Activated CD8-positive, alpha-beta memory T cell treated with anti-CD3 and anti-CD28 coated beads, Interleukin-2, amount 50 U/mL, for 1 hour (primary cell): Measurements from ENCODE around the gene GIT1.

Experiments
- DNase-seq: peaks from one replicate; pipeline ENCODE4 v3.0.0-alpha.2; 2020; ENCODE audit errors: extremely low read depth

GIT1 gene

DNA sequence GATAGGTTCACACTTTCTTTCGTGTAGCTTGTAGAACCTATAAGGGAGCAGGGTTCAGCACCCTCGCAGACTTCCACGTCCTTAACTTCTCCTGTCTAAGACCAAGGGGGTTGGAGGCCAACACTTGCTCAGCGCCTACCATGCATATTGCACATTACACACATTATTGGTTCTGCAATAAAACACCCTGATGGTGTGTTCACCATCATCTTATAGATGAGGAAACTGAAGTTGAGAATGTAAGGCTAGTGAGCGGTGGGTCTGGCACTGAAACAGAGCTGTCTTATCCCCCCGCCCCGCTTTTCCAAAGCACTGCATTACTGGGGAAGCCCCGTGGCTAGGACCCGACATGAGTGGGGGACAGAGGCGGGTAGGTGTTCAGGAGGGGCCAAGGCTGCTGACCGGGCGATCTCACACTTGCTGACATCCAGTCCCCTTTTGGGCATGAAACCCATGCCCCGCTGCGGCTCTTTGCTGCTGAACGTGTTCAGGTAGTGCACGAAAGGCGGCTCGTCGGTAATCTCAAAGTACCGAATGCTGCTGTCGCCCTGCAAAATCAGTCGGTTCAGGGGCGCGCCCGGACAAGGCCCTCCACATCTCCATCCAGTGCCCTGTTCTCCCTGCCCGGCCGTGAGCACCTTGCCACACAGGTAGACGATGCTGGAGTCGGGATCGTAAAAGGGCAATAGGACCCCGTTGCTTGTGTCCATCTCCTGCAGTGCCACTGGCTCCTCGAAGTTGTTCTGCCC, 27.0 kb upstream of the GIT1 start:
- no peak for DNase-seq

DNA sequence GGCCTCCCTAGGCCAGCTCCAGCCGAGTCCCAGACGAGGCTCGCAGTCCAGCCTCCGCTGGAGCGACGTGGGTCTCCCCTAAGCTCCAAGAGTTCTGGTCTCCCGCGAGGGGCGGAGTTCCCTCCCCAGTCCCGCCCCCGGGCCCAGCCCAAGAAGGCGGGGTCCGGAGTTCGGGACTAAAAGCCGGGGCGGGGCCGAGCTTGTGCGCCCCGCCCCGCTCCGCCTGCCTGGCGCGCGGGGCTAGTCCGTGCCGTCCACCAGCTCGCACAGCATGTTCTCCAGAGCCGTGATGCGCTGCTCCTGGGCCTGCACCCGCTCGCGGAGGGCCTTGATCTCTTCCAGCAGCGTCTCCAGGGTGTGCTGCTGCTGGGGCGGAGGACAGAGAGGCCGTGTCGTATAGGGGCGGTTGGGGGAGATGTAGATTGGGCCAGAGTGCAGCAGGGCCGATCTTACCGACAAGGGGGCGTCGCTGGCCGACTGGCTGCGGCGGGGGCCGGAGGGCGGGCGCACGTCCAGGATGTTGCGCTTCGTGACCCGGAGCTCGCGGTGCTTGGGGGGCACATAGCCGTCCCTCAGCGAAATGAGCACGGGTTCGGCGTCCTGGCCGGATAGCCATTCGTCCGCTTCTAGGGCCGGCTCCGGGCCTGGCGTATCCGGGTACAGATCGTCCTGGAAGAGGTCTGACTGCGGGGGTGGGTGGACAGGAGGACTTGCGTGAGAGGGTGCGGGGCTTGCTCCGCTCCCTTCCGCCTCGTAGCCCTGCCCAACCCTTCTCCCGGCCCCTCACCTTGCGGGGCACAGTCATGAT, 26.2 kb upstream of the GIT1 start:
- no peak for DNase-seq

DNA sequence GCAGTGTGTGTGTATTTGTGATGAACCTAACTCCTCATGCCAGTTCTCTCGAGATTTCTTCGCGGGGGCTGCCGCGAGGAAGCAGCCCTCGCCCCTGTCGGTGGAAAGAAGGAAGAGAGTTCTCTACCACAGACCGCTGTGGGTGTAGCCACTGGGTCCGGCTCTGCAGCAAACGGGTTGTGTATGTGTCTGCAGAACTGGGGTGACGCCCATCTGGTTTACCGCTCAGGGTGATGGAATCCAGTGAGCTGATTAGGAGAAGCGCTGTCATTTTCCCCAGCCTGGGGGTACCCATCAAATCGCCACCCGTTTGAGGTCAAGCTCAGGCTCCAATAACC, 25.6 kb upstream of the GIT1 start:
- peak; percentile 60 for DNase-seq

DNA sequence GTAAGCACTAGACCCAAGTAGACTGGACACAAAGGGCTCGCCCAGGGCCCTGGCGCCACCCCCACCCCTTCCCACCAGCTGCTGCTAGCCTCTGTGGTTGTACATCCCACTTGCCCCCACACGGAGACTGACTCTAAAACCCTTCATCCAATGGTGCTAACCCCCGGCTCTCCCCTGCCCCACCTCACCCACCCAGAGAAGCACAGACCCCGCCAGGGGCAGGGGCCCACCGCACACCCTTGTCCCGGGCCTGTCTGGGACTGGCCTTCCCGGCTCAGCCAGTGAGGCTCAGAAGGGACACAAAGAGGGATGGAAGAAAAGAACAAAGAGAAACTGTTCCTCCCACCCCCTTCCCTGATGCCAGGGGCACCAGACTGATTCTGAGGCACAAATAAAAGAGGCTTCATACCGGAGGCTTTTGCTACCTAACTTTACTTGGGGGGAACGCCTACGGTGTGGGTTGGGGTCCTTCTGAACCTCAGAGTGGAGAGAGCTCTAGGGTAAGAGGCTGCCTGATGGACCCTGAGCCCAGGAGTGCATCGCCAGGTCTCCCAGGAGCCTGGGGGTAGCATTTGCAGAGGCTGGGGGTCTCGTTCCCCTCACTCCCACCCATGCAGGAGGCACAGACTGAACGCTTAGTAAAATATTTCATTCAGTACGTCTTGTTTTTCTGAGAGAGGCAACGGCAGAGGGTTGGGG, 25.1 kb upstream of the GIT1 start:
- no peak for DNase-seq

DNA sequence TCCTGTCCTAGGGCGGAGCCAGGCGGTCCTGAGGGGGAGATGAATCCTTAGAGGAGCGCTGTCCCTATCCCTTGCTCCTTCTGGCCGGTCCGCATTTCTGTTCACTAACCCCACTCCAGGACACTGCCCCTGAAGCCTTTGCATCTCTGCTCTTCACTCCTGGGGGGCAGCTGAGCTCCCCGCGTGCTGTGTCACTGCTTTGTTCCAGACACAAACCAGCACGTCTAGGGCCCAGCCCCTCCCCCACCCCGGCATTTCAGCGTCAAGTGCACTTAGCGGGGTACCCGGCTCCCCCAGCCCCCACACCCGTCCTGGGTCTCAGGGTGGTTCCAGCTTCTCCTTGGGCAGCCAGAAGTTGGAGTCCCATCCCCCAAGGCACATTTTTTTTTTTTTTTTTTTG, 24.4 kb upstream of the GIT1 start:
- no peak for DNase-seq

DNA sequence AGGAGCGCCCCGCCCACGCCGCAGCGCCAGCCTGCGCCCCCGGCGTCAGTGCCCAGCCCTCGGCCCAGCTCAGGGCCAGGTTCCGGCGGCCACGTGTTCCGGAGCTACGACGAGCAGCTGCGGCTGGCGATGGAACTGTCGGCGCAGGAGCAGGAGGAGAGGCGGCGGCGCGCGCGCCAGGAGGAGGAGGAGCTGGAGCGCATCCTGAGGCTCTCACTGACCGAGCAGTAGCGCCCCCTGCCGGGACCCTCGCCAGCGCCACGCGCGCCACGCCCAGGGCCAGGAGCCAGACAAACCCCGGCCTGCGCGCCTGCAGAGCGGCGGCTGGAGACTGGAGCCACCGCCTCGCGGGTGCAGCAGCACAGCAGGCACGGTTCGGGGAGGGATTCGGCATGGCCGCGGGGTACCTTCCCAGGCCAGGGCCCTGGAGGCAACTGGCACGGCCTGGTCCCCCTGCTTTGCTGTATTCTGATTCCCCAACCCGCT, 23.9 kb upstream of the GIT1 start:
- DNase-seq, result peak; percentile 60

DNA sequence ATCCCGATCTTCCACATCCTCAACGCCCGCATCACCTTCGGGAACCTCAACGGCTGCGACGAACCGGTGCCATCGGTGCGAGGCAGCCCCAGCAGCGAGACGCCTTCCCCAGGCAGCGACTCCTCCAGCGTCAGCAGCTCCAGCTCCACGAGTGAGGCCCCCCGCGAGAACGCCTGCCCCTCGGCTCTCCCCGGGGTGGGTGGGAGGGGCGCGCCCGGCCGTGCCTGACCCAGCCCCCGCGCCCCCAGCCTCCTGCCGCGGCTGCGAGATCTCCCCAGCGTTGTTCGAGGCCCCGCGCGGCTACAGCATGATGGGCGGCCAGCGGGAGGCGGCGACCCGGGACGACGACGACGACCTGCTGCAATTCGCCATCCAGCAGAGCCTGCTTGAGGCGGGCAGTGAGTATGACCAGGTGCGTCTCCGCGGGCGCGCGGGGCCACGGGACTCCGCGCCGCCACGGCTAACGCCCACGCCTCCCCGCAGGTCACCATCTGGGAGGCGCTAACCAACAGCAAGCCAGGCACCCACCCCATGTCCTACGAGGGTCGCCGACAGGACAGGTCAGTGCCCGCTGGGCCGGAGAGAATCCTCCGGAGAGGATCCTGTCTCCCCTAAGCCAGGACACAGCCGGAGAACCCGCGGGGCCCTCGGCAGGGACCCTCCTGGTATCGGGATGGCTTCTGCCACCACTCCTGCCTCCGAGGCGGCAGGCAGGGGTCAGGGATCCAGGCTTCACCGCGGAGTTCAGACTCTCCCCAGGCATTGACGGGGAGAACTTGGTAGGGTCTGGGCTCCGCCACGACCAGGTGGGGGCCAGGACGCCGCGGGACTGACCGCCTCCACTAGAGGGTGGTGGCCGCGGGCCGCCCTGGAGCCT, 23.2 kb upstream of the GIT1 start:
- no peak for DNase-seq

DNA sequence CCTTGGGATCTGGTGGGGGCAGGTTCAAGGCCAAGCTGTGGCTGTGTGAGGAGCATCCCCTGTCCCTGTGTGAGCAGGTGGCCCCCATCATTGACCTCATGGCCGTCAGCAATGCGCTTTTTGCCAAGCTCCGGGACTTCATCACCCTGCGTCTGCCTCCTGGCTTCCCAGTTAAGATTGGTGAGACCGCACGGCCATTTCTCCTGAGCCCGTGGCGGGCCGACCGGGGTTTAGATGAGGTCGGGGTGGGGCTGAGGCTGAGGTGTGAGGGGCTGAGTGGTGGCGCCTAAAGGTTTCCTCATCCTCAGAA, 22.6 kb upstream of the GIT1 start:
- no peak for DNase-seq

DNA sequence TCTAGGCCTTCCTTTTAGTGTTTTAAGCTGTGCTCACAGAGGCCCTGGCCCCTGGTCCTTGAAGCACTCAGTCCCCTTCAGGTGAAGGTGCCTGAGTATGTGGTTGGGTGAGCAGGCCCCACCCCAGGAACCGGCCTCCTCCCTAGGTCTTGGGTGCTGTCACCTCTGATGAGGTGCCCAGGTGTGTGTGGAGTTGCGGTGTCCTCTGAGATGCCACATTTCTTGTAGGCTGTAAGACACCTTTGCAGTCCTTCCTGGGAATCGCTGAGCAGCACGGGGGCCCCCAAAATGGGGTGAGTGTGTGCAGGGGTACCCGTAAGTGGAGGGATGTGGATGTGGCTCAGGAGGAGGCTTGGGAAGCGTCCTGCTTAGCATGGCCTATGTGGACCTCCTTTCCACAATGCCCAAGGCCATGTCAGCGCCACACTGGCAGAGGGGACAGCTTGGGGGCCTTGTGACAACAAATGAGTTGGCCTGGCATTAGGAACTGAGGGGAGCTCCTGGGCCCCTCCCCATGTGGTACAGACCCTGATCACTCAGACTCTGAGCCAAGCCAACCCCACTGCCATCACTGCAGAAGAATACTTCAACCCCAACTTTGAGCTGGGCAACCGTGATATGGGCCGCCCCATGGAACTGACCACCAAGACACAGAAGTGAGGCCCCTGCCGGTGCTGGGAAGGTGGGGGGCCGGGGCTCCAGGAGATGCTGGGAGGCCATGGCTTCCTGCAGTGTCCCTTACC, 22.1 kb upstream of the GIT1 start:
- DNase-seq, result no peak

DNA sequence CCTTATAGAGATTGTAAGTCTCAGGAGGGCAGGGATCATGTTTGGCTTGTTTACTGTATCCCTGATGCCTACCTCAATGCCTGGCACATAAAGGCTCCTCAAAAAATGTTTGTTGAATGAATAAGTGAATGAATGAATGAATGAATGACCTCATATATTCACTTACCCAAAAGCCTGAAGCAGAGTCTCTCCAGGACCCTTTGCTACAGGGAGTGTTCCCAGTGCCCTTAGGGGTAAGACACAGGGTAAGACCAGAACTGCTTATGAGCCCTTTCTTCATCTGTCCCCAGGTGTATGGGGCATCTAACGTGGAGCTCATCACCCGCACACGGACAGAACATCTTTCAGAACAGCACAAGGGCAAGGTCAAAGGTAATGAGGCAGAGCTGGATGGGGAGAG, 20.9 kb upstream of the GIT1 start:
- DNase-seq, result no peak

DNA sequence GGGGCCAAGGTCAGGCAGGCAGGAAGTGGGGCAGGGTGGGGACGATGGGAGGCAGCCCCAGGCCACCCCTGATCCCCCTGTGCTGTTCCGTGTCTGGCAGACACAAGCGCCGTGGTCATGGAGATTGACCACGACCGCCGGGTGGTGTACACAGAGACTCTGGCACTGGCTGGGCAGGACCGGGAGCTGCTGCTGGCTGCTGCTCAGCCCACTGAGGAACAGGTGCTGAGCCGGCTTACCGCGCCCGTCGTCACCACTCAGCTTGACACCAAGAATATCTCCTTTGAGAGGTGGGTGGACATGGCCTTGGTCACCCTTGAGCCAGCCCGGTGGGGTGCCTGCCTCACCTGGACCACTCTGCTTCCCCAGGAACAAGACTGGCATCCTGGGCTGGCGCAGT, 19.5 kb upstream of the GIT1 start:
- no peak for DNase-seq

DNA sequence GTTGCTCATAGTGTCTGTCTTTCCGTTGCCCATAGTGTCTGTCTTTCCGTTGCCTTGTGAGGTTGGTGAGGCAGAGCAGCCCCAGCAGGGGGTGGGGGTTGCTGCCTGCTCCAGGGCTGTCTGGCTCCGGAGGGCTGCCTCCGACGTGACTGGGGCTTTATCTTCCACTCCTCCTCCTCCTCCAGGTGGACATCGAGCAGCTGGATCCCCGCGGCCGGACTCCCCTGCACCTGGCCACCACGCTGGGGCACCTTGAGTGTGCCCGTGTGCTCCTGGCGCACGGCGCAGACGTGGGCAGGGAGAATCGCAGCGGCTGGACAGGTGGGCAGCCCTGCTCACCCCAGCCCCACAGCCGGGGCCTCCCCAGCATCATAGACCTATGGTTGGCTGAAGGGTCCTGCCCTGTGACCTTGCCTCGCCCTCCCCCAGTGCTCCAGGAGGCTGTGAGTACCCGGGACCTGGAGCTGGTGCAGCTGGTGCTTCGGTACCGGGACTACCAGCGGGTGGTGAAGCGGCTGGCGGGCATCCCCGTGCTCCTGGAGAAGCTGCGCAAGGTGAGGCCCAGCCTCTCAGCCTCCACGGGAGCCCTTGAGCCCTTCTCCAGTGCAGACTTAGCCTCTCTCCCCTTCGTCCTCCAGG, 18.2 kb upstream of the GIT1 start:
- no peak for DNase-seq

DNA sequence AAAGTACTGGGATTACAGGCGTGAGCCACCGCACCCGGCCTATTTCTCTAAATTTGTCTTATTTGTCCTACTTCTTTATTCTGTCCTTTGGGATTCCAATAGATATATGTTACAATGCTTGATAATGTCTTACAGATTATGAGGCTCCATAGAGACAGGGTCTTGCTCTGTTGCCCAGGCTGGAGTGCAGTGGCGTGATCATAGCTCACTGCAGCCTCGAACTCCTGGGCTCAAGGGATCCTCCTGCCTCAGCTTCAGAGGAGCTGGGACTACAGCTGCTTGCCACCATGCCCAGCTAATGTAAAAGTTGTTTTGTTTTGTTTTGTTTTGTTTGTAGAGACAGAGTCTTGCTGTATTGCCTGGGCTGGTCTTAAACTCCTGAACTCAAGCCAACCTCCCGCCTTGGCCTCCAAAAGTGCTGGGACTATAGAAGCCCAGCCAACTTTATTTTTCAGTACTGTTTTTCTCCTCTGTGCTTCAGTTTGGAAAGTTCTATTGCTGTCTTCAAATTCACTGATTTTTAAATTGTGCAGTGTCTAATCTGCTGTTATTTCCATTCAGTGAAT, 13.7 kb upstream of the GIT1 start:
- DNase-seq, result no peak

DNA sequence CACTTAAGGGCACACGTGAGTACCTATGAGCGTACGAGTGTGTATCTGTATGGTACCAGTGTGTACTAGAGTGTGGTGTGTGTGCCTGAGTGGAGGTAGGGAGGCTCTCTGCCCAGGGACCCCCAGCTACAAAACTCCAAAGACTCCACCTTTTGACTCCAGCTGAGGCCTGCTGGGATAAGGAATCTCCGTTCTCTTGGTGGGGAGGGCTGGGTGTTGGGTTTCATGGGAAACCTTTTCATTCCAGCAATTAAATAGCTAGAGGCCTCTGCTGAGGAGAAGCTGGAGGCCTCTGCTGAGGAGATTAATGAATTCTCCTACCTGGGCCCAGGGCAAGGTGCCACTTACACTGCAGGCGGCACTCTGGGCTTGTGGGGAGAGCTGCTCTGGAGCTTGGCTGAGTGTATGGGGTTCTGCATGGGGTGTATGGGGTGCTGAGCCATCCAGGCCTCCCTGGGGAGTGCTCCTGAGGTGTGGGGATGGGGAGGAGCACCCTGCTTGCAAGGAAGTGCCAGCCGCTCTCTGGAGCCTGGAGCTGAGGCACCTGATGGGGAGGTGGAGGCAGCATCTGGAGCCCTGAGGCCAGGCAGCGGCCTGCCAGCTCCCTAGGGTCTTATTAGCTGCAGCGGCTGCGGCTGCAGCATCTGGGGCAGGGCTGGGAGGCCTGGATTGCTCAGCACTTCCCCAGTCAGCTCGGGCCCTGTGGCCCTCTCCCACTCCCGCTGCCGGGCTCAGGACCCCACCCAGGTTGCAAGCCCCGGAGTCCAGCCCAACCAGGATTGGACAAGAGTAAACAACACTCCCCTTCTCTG, 8.1 kb upstream of the GIT1 start:
- no peak for DNase-seq

DNA sequence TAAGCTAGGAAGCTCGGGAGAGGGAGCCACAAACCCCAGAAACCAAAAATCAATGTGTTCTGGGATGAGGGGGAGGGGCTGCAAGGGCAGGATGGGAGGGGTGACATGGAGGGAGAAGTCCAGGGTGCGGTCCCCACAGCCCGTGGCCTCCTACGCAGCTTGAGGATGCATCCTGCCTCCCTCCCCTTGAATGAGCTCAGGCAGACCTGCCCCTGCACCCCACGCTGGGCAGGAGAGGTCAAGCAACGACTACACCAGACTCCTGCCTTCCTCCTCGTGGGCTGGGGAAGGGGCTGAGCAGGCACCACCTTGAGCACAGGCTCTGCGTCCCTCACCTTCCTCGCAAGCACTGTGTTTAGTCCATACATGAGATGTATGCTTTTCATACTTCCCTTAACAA, 7.4 kb upstream of the GIT1 start:
- no peak for DNase-seq

DNA sequence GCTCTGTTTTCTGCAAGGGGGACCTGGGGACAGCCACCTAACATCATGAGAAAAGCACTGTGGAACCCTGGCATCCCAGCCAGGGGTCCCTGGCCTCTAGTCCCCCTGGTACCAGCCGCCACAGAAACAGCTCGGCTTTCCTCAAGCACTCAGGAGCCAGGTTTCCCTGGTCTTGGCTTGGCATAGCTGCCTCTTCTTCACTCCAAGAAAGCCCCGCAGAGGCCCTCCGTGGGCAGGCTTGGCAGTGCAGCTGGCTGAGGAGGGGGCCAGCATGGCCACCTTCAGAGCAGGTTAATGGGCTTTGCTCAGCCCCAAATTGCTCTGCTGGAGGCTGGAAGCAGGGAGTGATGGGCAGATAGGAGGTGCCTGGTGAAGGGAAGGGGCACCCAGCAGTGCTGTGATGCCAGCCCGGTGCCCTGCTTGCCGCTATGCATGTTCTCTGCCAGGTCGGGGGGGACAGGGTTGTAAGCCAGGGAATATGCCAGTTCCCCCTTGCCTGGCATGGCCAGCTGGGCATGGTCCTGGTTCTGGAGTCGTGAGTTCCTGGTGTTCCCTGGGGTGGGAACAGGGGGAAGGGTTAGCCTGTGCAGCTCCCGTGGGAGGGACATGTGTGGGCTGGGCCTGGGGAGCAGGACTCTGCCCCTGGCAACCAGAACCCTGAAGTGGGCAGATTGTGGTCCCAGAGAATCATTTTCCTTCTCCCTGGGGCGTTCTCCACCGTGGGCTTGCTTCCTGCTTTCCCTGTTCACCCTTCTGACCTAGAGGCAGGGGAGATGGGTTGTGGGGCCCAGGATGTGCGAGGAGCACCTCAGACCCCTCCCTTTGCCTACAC, 6.7 kb upstream of the GIT1 start:
- no peak for DNase-seq

DNA sequence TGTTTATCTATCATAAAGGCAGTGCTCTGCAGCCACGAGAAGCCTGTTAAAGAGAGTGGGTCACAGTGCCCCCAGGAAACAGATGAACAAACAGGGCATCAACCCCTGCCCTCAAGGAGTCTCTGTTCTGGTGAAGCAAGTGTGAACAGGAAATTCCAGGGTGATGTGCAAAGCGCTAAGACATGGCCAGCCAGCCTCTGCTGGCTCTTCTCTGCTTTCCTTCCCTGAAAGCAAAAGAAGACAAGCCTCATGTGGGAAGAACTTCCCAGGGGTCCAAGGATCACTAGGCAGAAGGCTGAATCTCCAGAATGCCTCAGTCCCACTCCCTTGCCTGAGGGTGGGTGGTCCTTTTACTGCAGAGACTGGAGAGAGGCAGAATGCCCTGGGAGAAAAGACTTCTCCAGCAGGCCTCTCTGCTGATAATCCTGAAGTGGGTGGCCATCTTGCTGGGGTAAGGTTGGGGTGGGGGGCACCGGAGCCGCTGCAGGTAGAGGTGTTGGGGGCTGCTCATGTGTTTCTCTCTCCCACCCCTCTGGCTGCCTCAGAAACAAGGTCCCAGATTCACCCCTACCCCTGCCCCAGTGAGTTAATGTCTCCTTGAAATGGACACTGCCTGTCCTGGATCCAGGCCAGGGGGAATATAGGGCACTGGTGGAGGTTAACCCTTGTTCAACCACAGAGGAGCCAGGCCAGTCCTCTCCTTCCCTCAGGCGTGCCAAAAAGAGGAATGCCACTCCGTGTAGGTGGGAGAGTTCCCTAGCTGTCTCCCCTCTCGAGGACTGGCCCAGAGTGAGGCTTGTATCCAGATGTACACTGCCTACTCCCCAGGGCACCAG, 5.9 kb upstream of the GIT1 start:
- DNase-seq, result no peak
